NAMALWA (cell line): ENCODE results near the gene FOXO4.

Experiments used
- DNase-seq: peaks from one replicate; pipeline ENCODE4 v3.0.0-alpha.2; 2015; ENCODE audit warnings: low spot score

Gene FOXO4

GRCh38 chrX:71098951-71099506, 3.4 kb downstream of the FOXO4 start:
- no peak for DNase-seq

GRCh38 chrX:71099736-71100135, 4.1 kb downstream of the FOXO4 start:
- DNase-seq = no peak

GRCh38 chrX:71100581-71101505, 5.2 kb downstream of the FOXO4 start:
- DNase-seq = no peak

- DNase-seq = no peak
Measured at GRCh38 chrX:71102292-71102691, 6.6 kb downstream of the FOXO4 start.

GRCh38 chrX:71103110-71103983, 7.7 kb downstream of the FOXO4 start:
- DNase-seq = no peak

- no peak for DNase-seq
Measured at GRCh38 chrX:71105628-71106027, 10.0 kb downstream of the FOXO4 start.

- DNase-seq = no peak
Measured at GRCh38 chrX:71106427-71106826, 10.8 kb downstream of the FOXO4 start, which contains the start of gene CXorf65. Gene CXorf65, minus strand, starts transcription at chrX:71106740. Its CDS starts 184 bp downstream, at chrX:71106556.

GRCh38 chrX:71107245-71107644, 11.6 kb downstream of the FOXO4 start:
- DNase-seq = no peak

GRCh38 chrX:71107762-71108360, 12.2 kb downstream of the FOXO4 start:
- DNase-seq = no peak

GRCh38 chrX:71109051-71109450, 13.4 kb downstream of the FOXO4 start:
- DNase-seq = no peak

GRCh38 chrX:71111141-71111843, 15.6 kb downstream of the FOXO4 start, which contains the start of gene IL2RG:
Gene IL2RG, minus strand, starts transcription at chrX:71111577. Its CDS starts 38 bp downstream, at chrX:71111539.
- peak; percentile 86 for DNase-seq

- no peak for DNase-seq
Measured at GRCh38 chrX:71111921-71112431, 16.3 kb downstream of the FOXO4 start.

GRCh38 chrX:71117358-71117757, 21.7 kb downstream of the FOXO4 start:
- no peak for DNase-seq

GRCh38 chrX:71118032-71118984, 22.7 kb downstream of the FOXO4 start, which contains the start of gene MED12:
Gene MED12, plus strand, starts transcription at chrX:71118596. Its CDS starts 159 bp downstream, at chrX:71118755.
- DNase-seq = peak; percentile 75

GRCh38 chrX:71118985-71119535, 23.4 kb downstream of the FOXO4 start:
- no peak for DNase-seq

GRCh38 chrX:71128166-71128833, 32.6 kb downstream of the FOXO4 start:
- DNase-seq = no peak

- DNase-seq = peak; percentile 68
Measured at GRCh38 chrX:71128915-71129765, 33.5 kb downstream of the FOXO4 start.

- DNase-seq = no peak
Measured at GRCh38 chrX:71131510-71131909, 35.9 kb downstream of the FOXO4 start.
